GM20431 (cell line): Measurements from ENCODE around the gene ANKRD1.

Experiments
- in situ Hi-C: fragments of 300-500 bp; cut with MseI, MboI; formaldehyde crosslinking; loops from one replicate; pipeline ENCODE4 v1.15.0; 2020; ENCODE audit warnings: low sequenced_read_pairs; ENCODE audit not compliant: unreplicated experiment

Gene ANKRD1

GRCh38 chr10:90871279-90871765 is 49.6 kb downstream of the ANKRD1 start:
- in situ Hi-C loops: loop anchor here (25.0 kb wide), 1 partner anchor 109 kb away; no protein-coding TSS in a partner anchor

GRCh38 chr10:90866050-90866598 is 54.8 kb downstream of the ANKRD1 start:
- in situ Hi-C loops: loop anchor here (25.0 kb wide), 1 partner anchor 104 kb away; no protein-coding TSS in a partner anchor

GRCh38 chr10:90865401-90865800 is 55.5 kb downstream of the ANKRD1 start:
- in situ Hi-C loops: loop anchor here (25.0 kb wide), 1 partner anchor 103 kb away; no protein-coding TSS in a partner anchor

GRCh38 chr10:90862908-90863514 is 57.9 kb downstream of the ANKRD1 start:
- in situ Hi-C loops: loop anchor here (25.0 kb wide), 1 partner anchor 101 kb away; no protein-coding TSS in a partner anchor
